ENCODE data around the gene SEMA3F.

The SEMA3F gene

GRCh38 chr3:50219285-50219684 is 64.2 kb downstream of the SEMA3F start:
- no peak overlapping the region for H3K4me3 ChIP-seq (ENCODE audit: low read depth in 1 of 2, low read length in 1 of 2)
- TF ChIP-seq CTCF (IDR thresholded peaks at IDR 0.05): no peak
- H3K36me3 ChIP-seq: no peaks in the 10 kb centered on the region
- H3K27ac ChIP-seq: no peak overlapping the region
- H3K9me3 ChIP-seq: no peaks in the 10 kb centered on the region
- H3K27me3 ChIP-seq: peaks cover 7% of the 10 kb centered on the region
- H3K4me1 ChIP-seq (ENCODE audit: control insufficient read depth in 1 of 2, insufficient read depth in 1 of 2, low read depth in 1 of 2, low read length in 1 of 2): peaks cover 11 to 13% of the 10 kb centered on the region in 2 experiments

- no peak for TF ChIP-seq CTCF (IDR thresholded peaks at IDR 0.05)
- H3K36me3 ChIP-seq: no peaks in the 10 kb centered on the region
- H3K4me3 ChIP-seq (ENCODE audit: low read depth in 1 of 2, low read length in 1 of 2): no peak overlapping the region
- peaks cover 15% of the 10 kb centered on the region for H3K27me3 ChIP-seq
- H3K27ac ChIP-seq: no peak overlapping the region
- no peaks in the 10 kb centered on the region for H3K9me3 ChIP-seq
- peaks cover 11 to 13% of the 10 kb centered on the region in 2 experiments for H3K4me1 ChIP-seq (ENCODE audit: control insufficient read depth in 1 of 2, insufficient read depth in 1 of 2, low read depth in 1 of 2, low read length in 1 of 2)
These were observed 65.0 kb downstream of the SEMA3F start for GRCh38 chr3:50220109-50220508.

GRCh38 chr3:50221051-50221410 is 65.9 kb downstream of the SEMA3F start:
- Histone ChIP-seq H3K27me3 (peaks cover 24% of the 10 kb centered on the region), H3K4me3 (ENCODE audit: low read depth in 1 of 2, low read length in 1 of 2) (no peak overlapping the region), H3K27ac (no peak overlapping the region)

GRCh38 chr3:50221411-50222168 is 66.5 kb downstream of the SEMA3F start:
- no peaks in the 10 kb centered on the region for H3K9me3 ChIP-seq
- peaks cover 18 to 19% of the 10 kb centered on the region in 2 experiments for H3K4me1 ChIP-seq (ENCODE audit: control insufficient read depth in 1 of 2, insufficient read depth in 1 of 2, low read depth in 1 of 2, low read length in 1 of 2)
- peaks cover 30% of the 10 kb centered on the region for H3K27me3 ChIP-seq
- H3K4me3 ChIP-seq (ENCODE audit: low read depth in 1 of 2, low read length in 1 of 2): no peak overlapping the region
- TF ChIP-seq CTCF (IDR thresholded peaks at IDR 0.05): no peak
- no peaks in the 10 kb centered on the region for H3K36me3 ChIP-seq
- H3K27ac ChIP-seq: no peak overlapping the region

More at GRCh38 chr3:50221051-50221410, 65.9 kb downstream of the SEMA3F start:
- H3K4me1 ChIP-seq (ENCODE audit: control insufficient read depth in 1 of 2, insufficient read depth in 1 of 2, low read depth in 1 of 2, low read length in 1 of 2): peaks cover 13 to 14% of the 10 kb centered on the region in 2 experiments
- no peak for TF ChIP-seq CTCF (IDR thresholded peaks at IDR 0.05)
- H3K36me3 ChIP-seq: no peaks in the 10 kb centered on the region
- no peaks in the 10 kb centered on the region for H3K9me3 ChIP-seq

GRCh38 chr3:50222169-50222528 is 67.0 kb downstream of the SEMA3F start:
- H3K4me1 ChIP-seq (ENCODE audit: control insufficient read depth in 1 of 2, insufficient read depth in 1 of 2, low read depth in 1 of 2, low read length in 1 of 2): peaks cover 24 to 25% of the 10 kb centered on the region in 2 experiments
- H3K27ac ChIP-seq: no peak overlapping the region
- no peak overlapping the region for H3K4me3 ChIP-seq (ENCODE audit: low read depth in 1 of 2, low read length in 1 of 2)
- TF ChIP-seq CTCF (IDR thresholded peaks at IDR 0.05): no peak
- H3K9me3 ChIP-seq: no peaks in the 10 kb centered on the region
- H3K36me3 ChIP-seq: no peaks in the 10 kb centered on the region
- peaks cover 35% of the 10 kb centered on the region for H3K27me3 ChIP-seq
